ENCODE data around the gene LEPROT. TPM values are rescaled to one million over a fixed set of nuclear protein-coding genes. Genes with fewer than 3 reads are reported as not detected.

Gene LEPROT
- polyA plus RNA-seq, 3 donors = 148 to 181 (median 165) TPM

DNA sequence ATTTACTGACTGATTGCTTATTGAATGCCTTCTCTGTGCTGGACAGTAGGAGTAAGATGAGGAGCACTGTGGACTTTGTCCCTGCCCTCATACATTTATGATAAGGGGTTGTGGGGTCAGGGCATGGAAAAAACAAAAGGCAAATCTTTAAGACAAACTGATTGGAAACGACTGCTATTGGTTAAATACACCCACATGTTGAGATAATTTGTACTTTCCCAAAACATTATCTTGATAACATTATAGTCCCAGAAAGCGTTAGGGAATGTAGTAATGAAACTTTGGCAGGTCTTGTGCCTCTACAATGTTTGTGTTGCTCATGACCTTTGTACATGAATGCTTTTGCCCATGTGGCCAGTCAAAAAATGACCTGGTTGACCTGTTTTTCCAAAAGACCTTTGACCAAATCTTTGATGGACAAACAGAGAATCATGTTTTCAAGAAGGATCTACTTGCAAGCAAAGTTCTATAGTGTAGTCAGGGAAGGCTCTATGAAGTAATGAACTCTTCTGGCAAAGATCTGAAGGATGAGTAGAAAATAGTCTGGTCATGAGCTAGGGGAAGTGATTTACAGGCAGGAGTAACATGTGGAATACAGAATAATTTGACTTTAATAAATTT lies 50.9 kb downstream of the LEPROT start:
- DNase-seq (ENCODE audit: low read depth in 3 of 3, low spot score in 2 of 3) = no peak

DNA sequence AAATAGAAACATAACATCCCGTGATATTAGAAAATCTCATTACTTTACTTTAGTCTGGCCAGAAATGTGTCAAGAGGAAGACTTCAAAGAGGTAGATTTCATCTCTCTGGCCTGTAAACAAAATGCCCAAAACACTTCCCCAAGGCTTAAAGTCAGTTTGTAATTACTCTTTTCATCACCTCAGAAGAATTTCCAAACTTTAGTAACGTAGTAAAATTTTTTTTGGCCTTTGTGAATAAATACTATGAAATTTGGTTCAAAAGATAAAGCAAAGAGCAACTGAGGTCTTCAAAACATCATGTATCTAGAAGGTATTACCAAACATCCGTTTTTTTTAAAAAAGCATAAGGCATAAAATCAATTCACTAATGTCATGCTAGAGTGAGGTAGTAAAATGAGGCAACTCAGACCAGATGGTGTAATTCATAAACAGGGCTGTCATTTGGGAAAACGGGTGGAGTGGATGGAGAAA lies 51.4 kb downstream of the LEPROT start:
- no peak for DNase-seq (ENCODE audit: low read depth in 3 of 3, low spot score in 2 of 3)

GRCh38 chr1:65476327-65476726 lies 55.9 kb downstream of the LEPROT start:
- DNase-seq (ENCODE audit: low read depth in 3 of 3, low spot score in 2 of 3) = no peak

- DNase-seq (ENCODE audit: low read depth in 3 of 3, low spot score in 2 of 3) = no peak
These were observed 57.2 kb downstream of the LEPROT start for GRCh38 chr1:65477414-65478378.

GRCh38 chr1:65478379-65479026 lies 58.0 kb downstream of the LEPROT start:
- DNase-seq (ENCODE audit: low read depth in 3 of 3, low spot score in 2 of 3) = no peak

GRCh38 chr1:65479554-65480204 lies 59.2 kb downstream of the LEPROT start:
- DNase-seq (ENCODE audit: low read depth in 3 of 3, low spot score in 2 of 3) = no peak

DNA sequence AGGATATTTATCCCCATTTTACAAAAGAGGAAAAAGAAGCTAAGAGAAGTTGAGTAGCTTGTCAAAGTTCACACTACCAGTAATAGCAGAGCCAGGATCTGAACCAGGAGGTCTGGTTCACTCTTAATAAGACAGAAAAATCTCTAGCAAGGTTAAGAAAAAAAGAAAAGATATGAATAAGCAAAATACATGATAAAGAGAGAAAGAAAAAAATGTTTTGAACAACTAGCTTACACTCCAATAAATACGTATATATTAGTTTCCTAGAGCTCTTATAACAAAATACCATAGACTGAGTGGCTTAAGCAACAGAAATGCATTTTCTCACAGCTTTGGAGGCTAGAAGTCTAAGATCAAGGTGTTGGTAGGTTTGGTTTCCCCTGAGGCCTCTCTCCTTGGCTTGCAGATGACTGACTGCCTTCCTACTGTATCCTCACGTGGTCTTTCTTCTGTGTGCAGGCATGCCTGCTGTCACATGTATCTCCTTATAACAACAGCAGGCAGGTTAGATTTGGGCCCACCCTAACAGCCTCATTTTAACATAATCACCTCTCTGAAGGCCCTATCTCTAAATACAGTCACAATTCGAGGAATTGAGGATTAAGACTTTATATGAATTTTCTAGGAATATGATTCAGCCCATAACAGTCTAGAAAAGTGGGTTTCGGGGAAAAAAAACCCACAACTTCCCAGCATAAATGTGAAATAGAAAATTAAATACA lies 60.4 kb downstream of the LEPROT start:
- no peak for DNase-seq (ENCODE audit: low read depth in 3 of 3, low spot score in 2 of 3)

DNA sequence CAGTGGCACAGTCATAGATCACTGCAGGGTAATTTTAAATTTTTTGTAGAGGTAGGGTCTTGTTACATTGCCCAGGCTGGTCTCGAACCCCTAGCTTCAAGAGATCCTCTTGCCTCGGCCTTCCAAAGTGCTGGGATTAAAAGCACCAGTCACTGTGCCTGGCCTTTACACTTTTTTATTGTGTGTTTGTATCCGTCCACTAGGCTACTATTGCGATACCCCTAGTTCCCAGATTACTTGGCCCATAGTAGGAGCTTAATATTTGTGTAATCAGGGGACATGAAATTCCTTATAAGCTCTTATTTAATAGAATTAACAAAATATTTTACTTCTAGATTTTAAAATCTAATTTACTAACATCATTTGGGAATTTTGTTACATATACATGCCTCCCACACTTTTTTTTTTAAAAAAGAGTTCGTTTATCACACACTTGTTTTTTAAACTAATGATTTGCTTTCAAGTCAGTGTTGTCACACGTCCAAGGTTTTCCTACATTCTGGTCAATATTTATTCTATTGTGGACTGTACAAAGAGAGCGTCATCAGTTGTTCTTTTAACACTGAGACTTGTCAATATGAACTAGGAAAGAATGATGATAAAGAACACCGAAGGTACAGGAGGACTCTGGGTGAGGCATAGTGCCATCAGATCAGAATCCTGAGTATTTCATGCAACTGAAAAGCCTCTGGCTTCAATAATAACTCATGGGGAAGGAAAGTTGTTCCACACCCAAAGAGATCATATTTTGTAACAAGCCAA lies 63.7 kb downstream of the LEPROT start:
- no peak for DNase-seq (ENCODE audit: low read depth in 3 of 3, low spot score in 2 of 3)

Other genes starting within 250 kb of the LEPROT start
- gene DNAJC6, start 111.1 kb upstream of the LEPROT start, polyA plus RNA-seq (ENCODE audit: insufficient read length in 3 of 3) = 1 to 10 TPM; 5.9 to 7.2 (median 6.8) TPM
- gene LEPR, start within 50 bp of the LEPROT start, polyA plus RNA-seq (ENCODE audit: insufficient read length in 3 of 3) = 10 to 100 TPM in 2 of 3 donors, 1 to 10 TPM in 1; 8.1 to 12.1 (median 10.9) TPM

Measured in right renal cortex interstitium (tissue), 3 donors.